Right lung (tissue), 5 donors: ENCODE data around the gene ARHGAP42. TPM values are rescaled to one million over a fixed set of nuclear protein-coding genes. Genes with fewer than 3 reads are reported as not detected.
A peak's percentile ranks its signal among the peaks of the same experiment; 100 is the strongest.

Experiments used
- DNase-seq, 2 donors: peaks; one replicate each; pipeline ENCODE4 v3.0.0-alpha.2; 2013
- polyA plus RNA-seq, 5 donors: library from polyadenylated mRNA; unstranded; fragments of 120-200 nt; gene quantifications; one replicate each; pipeline versions ENCODE4 v1.2.1 to v1.2.3, GENCODE V29; 2013; ENCODE audit warnings: inconsistent platforms in 1 of 5, low replicate concordance in 1 of 5; ENCODE audit not compliant: insufficient read length in 5 of 5, insufficient read depth in 1 of 5

ARHGAP42 gene
- polyA plus RNA-seq, 5 donors: 22.8 to 46.6 (median 39.9) TPM

- DNase-seq: peak; percentile 47 to 68
Observed at GRCh38 chr11:100756559-100756958, 69.5 kb downstream of the ARHGAP42 start.

- no peak for DNase-seq
Observed at GRCh38 chr11:100757646-100758045, 70.6 kb downstream of the ARHGAP42 start.

GRCh38 chr11:100759106-100759505 is 72.0 kb downstream of the ARHGAP42 start:
- DNase-seq: no peak

GRCh38 chr11:100759856-100760255 is 72.8 kb downstream of the ARHGAP42 start:
- no peak for DNase-seq

- no peak for DNase-seq
Observed at GRCh38 chr11:100760744-100761143, 73.7 kb downstream of the ARHGAP42 start.

GRCh38 chr11:100761841-100762240 is 74.8 kb downstream of the ARHGAP42 start:
- DNase-seq: no peak

GRCh38 chr11:100766764-100767163 is 79.7 kb downstream of the ARHGAP42 start:
- no peak for DNase-seq

GRCh38 chr11:100769165-100769564 is 82.1 kb downstream of the ARHGAP42 start:
- no peak for DNase-seq

- DNase-seq: no peak
Observed at GRCh38 chr11:100769617-100770016, 82.5 kb downstream of the ARHGAP42 start.

- DNase-seq: no peak
Observed at GRCh38 chr11:100774132-100774531, 87.0 kb downstream of the ARHGAP42 start.

- DNase-seq: no peak
Observed at GRCh38 chr11:100774859-100775258, 87.8 kb downstream of the ARHGAP42 start.

- DNase-seq: no peak
Observed at GRCh38 chr11:100776212-100776896, 89.3 kb downstream of the ARHGAP42 start.

- no peak for DNase-seq
Observed at GRCh38 chr11:100777103-100777502, 90.0 kb downstream of the ARHGAP42 start.

- no peak for DNase-seq
Observed at GRCh38 chr11:100777736-100778135, 90.6 kb downstream of the ARHGAP42 start.

GRCh38 chr11:100778166-100778785 is 91.2 kb downstream of the ARHGAP42 start:
- DNase-seq: no peak

GRCh38 chr11:100780470-100780869 is 93.4 kb downstream of the ARHGAP42 start:
- no peak for DNase-seq

- no peak for DNase-seq
Observed at GRCh38 chr11:100785148-100785983, 98.3 kb downstream of the ARHGAP42 start.

- DNase-seq: no peak
Observed at GRCh38 chr11:100788561-100789295, 101.6 kb downstream of the ARHGAP42 start.

GRCh38 chr11:100789500-100789899 is 102.4 kb downstream of the ARHGAP42 start:
- no peak for DNase-seq

- DNase-seq: no peak
Observed at GRCh38 chr11:100790073-100790472, 103.0 kb downstream of the ARHGAP42 start.

- no peak for DNase-seq
Observed at GRCh38 chr11:100791103-100791502, 104.0 kb downstream of the ARHGAP42 start.

- no peak for DNase-seq
Observed at GRCh38 chr11:100791860-100792259, 104.8 kb downstream of the ARHGAP42 start.
